Nephron (organoid): Measurements from ENCODE around the gene AFAP1.

Experiments used
- H3K27ac Mint-ChIP-seq, 3 experiments: 2 replicates each; pipeline ENCODE4 v1.8.0; 2020; ENCODE audit warnings: mixed read lengths in 3 of 3, mild to moderate bottlenecking in 2 of 3, moderate library complexity in 1 of 3
- H3K27me3 Mint-ChIP-seq: 2 replicates; pipeline ENCODE4 v1.8.0; 2021; ENCODE audit warnings: low read depth, mild to moderate bottlenecking, moderate library complexity, mixed read lengths
- H3K36me3 Mint-ChIP-seq: 2 replicates; pipeline ENCODE4 v1.8.0; 2020; ENCODE audit warnings: low read depth, mixed read lengths
- H3K4me1 Mint-ChIP-seq: 2 replicates; pipeline ENCODE4 v1.8.0; 2020; ENCODE audit warnings: mixed read lengths
- H3K4me3 Mint-ChIP-seq, 3 experiments: 2 replicates each; pipeline ENCODE4 v1.8.0; 2020; ENCODE audit warnings: mild to moderate bottlenecking in 3 of 3, mixed read lengths in 3 of 3, moderate library complexity in 2 of 3
- H3K9me3 Mint-ChIP-seq: 2 replicates; pipeline ENCODE4 v1.8.0; 2020; ENCODE audit warnings: mixed read lengths
- TF ChIP-seq, protein P1 (sequence below), 3 experiments: fragments of 200-600 bp; sonication (generic); IDR thresholded peaks; one replicate each; pipeline ENCODE4 v1.5.0; 2021; ENCODE audit warnings: antibody characterized with exemption in 3 of 3; ENCODE audit not compliant: unreplicated experiment in 3 of 3

The AFAP1 gene

DNA sequence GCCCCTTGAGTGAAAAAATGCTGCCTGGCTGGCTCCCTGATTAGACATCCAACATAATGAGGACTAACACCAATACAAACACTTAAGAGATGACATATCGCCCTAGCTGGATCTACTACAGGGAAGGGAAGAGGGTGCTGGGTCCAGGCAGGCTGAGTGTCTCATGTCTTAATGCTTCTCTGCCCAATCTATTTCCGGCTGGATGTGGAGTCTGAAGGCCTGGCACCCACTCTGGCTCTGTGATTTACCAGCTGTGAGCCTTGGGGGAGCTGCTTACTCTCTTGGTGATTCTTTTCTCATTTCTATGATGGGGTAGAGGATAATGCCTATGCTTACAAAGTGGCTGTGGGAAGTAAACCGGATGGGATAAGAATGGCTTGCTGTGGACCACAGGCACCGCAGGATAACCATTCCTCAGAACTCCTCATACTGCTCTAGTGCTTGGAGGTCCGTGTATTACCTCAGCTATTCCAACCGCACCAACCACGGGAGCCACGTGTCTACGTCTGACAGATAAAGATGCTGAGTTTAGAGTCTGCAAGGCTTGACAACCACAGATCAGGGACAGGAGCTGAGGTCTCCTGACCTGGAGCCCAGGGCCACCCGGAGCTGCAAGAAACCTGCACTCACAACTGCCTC lies 161.7 kb downstream of the AFAP1 start:
- Mint-ChIP-seq H3K4me3 (no peak overlapping the region), H3K27me3 (peaks cover 4% of the 10 kb centered on the region), H3K4me1 (peaks cover 73% of the 10 kb centered on the region), H3K36me3 (peaks cover 83% of the 10 kb centered on the region), H3K27ac (peak overlapping the region; percentile 70 to 96 (median 80)), H3K9me3 (no peaks in the 10 kb centered on the region)
- TF ChIP-seq, protein P1, sequence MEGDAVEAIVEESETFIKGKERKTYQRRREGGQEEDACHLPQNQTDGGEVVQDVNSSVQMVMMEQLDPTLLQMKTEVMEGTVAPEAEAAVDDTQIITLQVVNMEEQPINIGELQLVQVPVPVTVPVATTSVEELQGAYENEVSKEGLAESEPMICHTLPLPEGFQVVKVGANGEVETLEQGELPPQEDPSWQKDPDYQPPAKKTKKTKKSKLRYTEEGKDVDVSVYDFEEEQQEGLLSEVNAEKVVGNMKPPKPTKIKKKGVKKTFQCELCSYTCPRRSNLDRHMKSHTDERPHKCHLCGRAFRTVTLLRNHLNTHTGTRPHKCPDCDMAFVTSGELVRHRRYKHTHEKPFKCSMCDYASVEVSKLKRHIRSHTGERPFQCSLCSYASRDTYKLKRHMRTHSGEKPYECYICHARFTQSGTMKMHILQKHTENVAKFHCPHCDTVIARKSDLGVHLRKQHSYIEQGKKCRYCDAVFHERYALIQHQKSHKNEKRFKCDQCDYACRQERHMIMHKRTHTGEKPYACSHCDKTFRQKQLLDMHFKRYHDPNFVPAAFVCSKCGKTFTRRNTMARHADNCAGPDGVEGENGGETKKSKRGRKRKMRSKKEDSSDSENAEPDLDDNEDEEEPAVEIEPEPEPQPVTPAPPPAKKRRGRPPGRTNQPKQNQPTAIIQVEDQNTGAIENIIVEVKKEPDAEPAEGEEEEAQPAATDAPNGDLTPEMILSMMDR (IDR thresholded peaks at IDR 0.05; ENCODE audit: unreplicated experiment in 3 of 3) = no peak

DNA sequence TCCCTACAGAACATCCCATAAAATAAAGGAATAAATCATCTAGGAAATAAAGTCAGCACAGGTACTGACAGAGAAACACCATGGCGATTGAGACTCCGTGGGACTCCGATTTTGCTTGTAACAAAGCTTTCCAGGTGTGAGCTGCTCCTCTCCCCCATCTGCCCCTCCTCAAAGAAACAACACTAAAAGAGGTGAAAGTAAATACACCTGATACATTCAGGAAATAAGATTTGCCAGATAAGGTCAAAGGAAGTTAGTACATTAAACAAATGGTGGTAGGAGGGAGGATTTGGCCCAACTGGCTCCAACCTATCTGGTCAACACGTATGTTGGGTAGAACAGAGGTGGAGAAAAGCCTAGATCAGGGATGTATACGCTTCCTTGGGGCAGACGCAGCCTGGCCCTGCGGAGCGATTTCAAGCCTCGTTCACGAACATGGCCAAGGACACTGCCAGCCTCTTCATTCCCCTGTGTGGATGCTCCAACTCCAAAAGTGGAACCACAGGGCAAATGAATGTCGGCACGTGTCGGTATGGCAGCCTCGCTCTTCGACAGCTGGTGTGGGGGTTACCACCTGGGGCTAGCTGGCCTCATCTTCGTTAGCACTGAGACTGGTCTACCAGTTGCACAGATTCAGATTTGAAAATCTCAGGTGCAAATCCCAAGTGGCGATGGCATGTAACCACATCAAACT lies 162.5 kb downstream of the AFAP1 start:
- Mint-ChIP-seq H3K27me3 (peaks cover 5% of the 10 kb centered on the region), H3K36me3 (peaks cover 87% of the 10 kb centered on the region), H3K27ac (peak overlapping the region in 2 of 3 experiments; percentile 9 to 45), H3K9me3 (no peaks in the 10 kb centered on the region), H3K4me3 (no peak overlapping the region), H3K4me1 (peaks cover 73% of the 10 kb centered on the region)
- TF ChIP-seq, protein P1 (IDR thresholded peaks at IDR 0.05; ENCODE audit: unreplicated experiment in 3 of 3) = no peak

DNA sequence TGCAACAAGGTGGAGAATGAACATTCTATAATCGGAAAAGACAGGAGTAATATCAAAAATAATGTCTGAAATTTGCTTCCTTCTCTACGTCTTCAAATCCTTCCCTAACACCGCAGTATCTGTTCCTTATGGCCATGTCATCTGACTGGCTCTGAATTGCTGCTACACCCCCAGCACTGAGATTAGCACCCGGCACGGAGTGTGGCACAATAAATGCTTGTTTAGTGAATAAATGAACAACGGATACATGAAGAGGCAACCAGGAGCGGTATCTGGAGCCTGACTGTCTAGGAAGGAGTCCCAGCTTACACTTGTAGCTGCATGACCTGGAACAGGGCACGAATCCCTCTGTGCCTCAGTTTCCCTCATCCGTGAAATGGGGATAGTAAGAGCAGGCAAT lies 164.3 kb downstream of the AFAP1 start:
- H3K36me3 Mint-ChIP-seq = peaks cover 91% of the 10 kb centered on the region
- no peak overlapping the region for H3K27ac Mint-ChIP-seq
- no peaks in the 10 kb centered on the region for H3K9me3 Mint-ChIP-seq
- TF ChIP-seq, protein P1 (IDR thresholded peaks at IDR 0.05; ENCODE audit: unreplicated experiment in 3 of 3) = no peak
- no peak overlapping the region for H3K4me3 Mint-ChIP-seq
- H3K4me1 Mint-ChIP-seq = peaks cover 71% of the 10 kb centered on the region
- peaks cover 5% of the 10 kb centered on the region for H3K27me3 Mint-ChIP-seq

DNA sequence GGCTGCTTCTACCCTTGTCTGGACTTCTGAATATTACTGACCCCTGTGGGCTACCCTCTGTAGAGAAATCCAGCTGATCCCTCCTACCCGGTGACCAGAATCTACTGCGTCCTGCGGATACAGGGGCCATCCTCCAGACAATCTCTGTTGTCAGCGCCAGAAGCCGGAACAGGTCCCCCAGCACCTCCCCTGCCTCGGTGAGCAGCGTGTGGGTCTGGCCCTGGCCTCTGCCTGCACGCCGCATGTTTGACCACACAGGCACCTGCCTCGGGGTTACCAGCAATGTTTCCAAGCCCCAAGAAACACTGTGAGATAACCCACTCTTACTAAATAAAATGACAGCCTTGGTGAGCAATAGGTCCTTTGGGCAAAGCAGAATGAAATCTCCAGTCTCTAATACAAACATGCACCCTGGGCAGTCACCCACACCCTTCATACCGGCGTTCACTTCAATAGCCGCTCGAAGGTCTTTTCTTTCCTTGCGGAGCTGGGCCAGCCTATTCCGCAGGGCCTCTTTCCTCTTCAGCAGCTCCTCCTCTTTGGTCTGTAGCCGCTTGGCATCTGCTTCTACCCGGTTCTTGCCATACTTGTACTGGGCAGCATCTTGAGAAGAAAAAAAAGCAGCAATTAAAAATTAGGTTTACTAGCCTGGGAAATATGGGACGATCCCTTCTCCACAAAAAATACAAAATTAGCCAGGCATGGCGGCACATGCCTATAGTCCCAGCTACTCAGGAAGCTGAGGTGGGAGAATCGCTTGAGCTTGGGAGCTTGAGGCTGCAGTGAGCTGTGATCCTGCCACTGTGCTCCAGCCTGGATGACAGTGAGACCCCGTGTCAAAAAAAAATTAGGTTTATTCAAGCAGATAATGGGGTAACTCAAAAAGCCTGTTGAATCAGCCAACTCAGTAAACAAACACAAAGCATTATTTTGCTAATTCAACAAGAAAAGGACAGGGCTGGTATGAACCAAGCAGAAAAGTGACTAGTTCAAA lies 165.1 kb downstream of the AFAP1 start:
- H3K36me3 Mint-ChIP-seq = peaks cover 95% of the 10 kb centered on the region
- H3K9me3 Mint-ChIP-seq = no peaks in the 10 kb centered on the region
- H3K4me1 Mint-ChIP-seq = peaks cover 74% of the 10 kb centered on the region
- no peak overlapping the region for H3K27ac Mint-ChIP-seq
- no peak overlapping the region for H3K4me3 Mint-ChIP-seq
- TF ChIP-seq, protein P1 (IDR thresholded peaks at IDR 0.05; ENCODE audit: unreplicated experiment in 3 of 3) = no peak
- peaks cover 5% of the 10 kb centered on the region for H3K27me3 Mint-ChIP-seq

DNA sequence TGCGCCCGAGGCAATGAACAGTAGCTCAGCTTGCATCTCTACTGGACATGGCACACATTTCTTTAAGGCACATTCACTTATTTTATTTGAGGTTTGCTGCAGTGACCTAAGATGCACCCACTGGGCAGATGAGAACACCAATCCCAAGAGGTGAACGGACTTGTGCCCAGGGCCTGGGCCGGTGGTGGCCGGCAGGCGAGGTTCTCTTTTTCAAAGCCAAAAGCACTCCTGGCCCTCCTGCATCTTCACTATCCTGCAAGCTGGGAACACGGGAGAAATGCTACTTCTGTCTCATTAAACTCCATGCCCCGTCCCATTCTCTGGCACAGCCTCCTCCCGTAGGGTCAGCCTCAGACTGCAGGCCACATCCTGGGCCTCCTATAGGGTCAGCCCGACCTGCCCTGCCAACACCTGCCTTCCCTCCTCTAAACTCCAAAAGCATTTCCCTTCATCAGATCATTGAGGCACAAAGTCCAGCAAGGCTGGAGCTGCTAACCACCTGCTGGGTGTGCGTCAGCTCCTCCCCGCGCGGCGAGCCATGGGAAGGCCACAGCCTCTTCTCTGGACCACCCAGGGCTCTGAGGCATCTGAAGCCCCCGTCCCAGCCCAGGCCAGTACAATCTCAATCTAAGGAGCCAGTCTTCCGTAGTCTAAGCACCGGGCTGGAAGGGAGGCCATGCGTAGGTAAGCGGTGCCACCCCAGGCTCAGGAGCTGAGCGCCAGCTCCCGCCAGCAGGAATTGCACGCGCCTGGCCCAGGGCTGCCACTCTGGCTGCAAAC lies 166.1 kb downstream of the AFAP1 start:
- Mint-ChIP-seq H3K36me3 (peaks cover 88% of the 10 kb centered on the region), H3K4me1 (peaks cover 70% of the 10 kb centered on the region), H3K9me3 (no peaks in the 10 kb centered on the region), H3K4me3 (no peak overlapping the region), H3K27ac (peak overlapping the region in 2 of 3 experiments; percentile 24 to 38), H3K27me3 (peaks cover 5% of the 10 kb centered on the region)
- TF ChIP-seq, protein P1 (IDR thresholded peaks at IDR 0.05; ENCODE audit: unreplicated experiment in 3 of 3) = no peak
